HepG2 (cell line): ENCODE results near the gene QKI. TPM values are rescaled to one million over a fixed set of nuclear protein-coding genes. Genes with fewer than 3 reads are reported as not detected.

Experiments used
- ATAC-seq: fragments of 200-7000 bp; cut with Tn5 transposase; 3 replicates; pipeline ENCODE4 v1.9.1; 2020; ENCODE audit warnings: mild to moderate bottlenecking, moderate library complexity
- BruUV-seq: library from RNA; stranded (reverse); fragments of 400-500 nt; replicated peaks from 2 replicates; lab custom pipeline; 2021; lab: Mats Ljungman, UMichigan
- CTCF ChIA-PET: fragments of 300-600 bp; formaldehyde crosslinking; extraction: SDS; loops from one replicate; lab custom pipeline; 2021; ENCODE audit warnings: low total read pairs, inconsistent platforms, low intra/inter-chr PET ratio; lab: Yijun Ruan, JAX
- POLR2A ChIA-PET: fragments of 350-600 bp; sonication (Branson Sonifier 250); formaldehyde crosslinking; loops from one replicate; lab custom pipeline; 2020; ENCODE audit warnings: antibody characterized with exemption, inconsistent platforms; lab: Yijun Ruan, JAX
- DNase-seq: peaks from one replicate; pipeline ENCODE4 v3.0.0-alpha.2; 2015; ENCODE audit warnings: low spot score
- FAIRE-seq: peaks from 3 replicates; lab custom pipeline; 2011; peaks lifted over from hg19 to GRCh38; lab: Jason Lieb, UNC
- H2AFZ ChIP-seq: one replicate; pipeline ENCODE4 v1.6.1; 2011; ENCODE audit warnings: low read length, inconsistent platforms
- H3K27ac ChIP-seq: fragments of 300-600 bp; 3 replicates; pipeline ENCODE4 v1.8.0; 2011; ENCODE audit warnings: mixed run types, mild to moderate bottlenecking, mixed read lengths, low read length, inconsistent platforms; ENCODE audit not compliant: insufficient read depth; ENCODE audit errors: extremely low read length
- H3K27me3 ChIP-seq, 2 experiments: fragments of 200-600 bp in 1 of 2; 2 replicates in 1 of 2; 3 replicates in 1 of 2; pipeline versions ENCODE4 v1.6.0 to v1.8.0; 2011; ENCODE audit warnings: low read length in 2 of 2, mild to moderate bottlenecking in 2 of 2, moderate library complexity in 2 of 2, inconsistent platforms in 1 of 2; ENCODE audit not compliant: insufficient read depth in 2 of 2, control insufficient read depth in 1 of 2
- H3K36me3 ChIP-seq, 2 experiments: fragments of 200-600 bp in 1 of 2; replicated peaks in 1 of 2; 2 replicates in 1 of 2; 3 replicates in 1 of 2; pipeline versions ENCODE4 v1.5.1 to v1.8.0; 2011; ENCODE audit warnings: low read length in 2 of 2, inconsistent platforms in 1 of 2; ENCODE audit not compliant: insufficient read depth in 2 of 2, control insufficient read depth in 1 of 2
- H3K4me1 ChIP-seq: 2 replicates; pipeline ENCODE4 v1.5.1; 2012; ENCODE audit warnings: low read length, inconsistent platforms; ENCODE audit not compliant: insufficient read depth
- H3K4me2 ChIP-seq: 2 replicates; pipeline ENCODE4 v1.6.0; 2011; ENCODE audit warnings: low read depth, low read length, inconsistent platforms
- H3K4me3 ChIP-seq, 3 experiments: fragments of 200-600 bp in 1 of 3; sonication (generic), shearing (Covaris generic) in 1 of 3; replicated peaks in 1 of 3; 2 replicates each; pipeline ENCODE4 v1.5.1; 2011 to 2016; ENCODE audit warnings: low read length in 3 of 3, inconsistent platforms in 2 of 3, low read depth in 2 of 3, mild to moderate bottlenecking in 2 of 3, control low read depth in 1 of 3, mixed read lengths in 1 of 3; ENCODE audit not compliant: insufficient read depth in 1 of 3
- H3K79me2 ChIP-seq: one replicate; pipeline ENCODE4 v1.6.1; 2011; ENCODE audit warnings: low read length, inconsistent platforms; ENCODE audit not compliant: insufficient read depth
- H3K9ac ChIP-seq: 2 replicates; pipeline ENCODE4 v1.6.0; 2011; ENCODE audit warnings: mild to moderate bottlenecking, low read depth, low read length, inconsistent platforms; ENCODE audit not compliant: insufficient read depth
- H3K9me3 ChIP-seq: 2 replicates; pipeline ENCODE4 v1.5.1; 2012; ENCODE audit warnings: mild to moderate bottlenecking, low read length
- H4K20me1 ChIP-seq: 2 replicates; pipeline ENCODE4 v1.6.0; 2011; ENCODE audit warnings: inconsistent platforms, mild to moderate bottlenecking, low read length, moderate library complexity; ENCODE audit not compliant: insufficient read depth
- ARHGAP35 ChIP-seq: sonication (generic); formaldehyde crosslinking; IDR thresholded peaks from 2 replicates; pipeline ENCODE4 v1.9.0; 2022; ENCODE audit warnings: mild to moderate bottlenecking, inconsistent platforms, moderate library complexity, missing genetic modification reagents, borderline replicate concordance
- CEBPB ChIP-seq: IDR thresholded peaks from 2 replicates; pipeline ENCODE4 v1.6.1; 2011; ENCODE audit warnings: low read depth, low read length, improper control_type of control experiment, borderline replicate concordance
- FOSL2 ChIP-seq: sonication (generic); formaldehyde crosslinking; IDR thresholded peaks from 2 replicates; pipeline ENCODE4 v1.4.0; 2020; ENCODE audit warnings: missing genetic modification reagents
- NFE2L1 ChIP-seq: sonication (generic); formaldehyde crosslinking; IDR thresholded peaks from 2 replicates; pipeline ENCODE4 v1.4.0; 2020; ENCODE audit warnings: missing genetic modification reagents, mild to moderate bottlenecking, borderline replicate concordance
- RBM22 ChIP-seq: fragments of 200-400 bp; formaldehyde crosslinking; optimal IDR thresholded peaks from 2 replicates; pipeline ENCODE3; 2017; ENCODE audit warnings: mild to moderate bottlenecking, low read length, moderate library complexity
- SNAPC2 ChIP-seq: sonication (generic); formaldehyde crosslinking; IDR thresholded peaks from 2 replicates; pipeline ENCODE4 v1.8.1; 2022; ENCODE audit warnings: mild to moderate bottlenecking, missing genetic modification reagents
- SOX6 ChIP-seq, 2 experiments: fragments of 450-650 bp in 1 of 2; sonication (generic) in 1 of 2; formaldehyde crosslinking in 1 of 2; IDR thresholded peaks; 2 replicates each; pipeline versions ENCODE4 v1.4.0 to v1.6.1; 2017 to 2020; ENCODE audit warnings: antibody characterized with exemption in 1 of 2, mild to moderate bottlenecking in 1 of 2, missing genetic modification reagents in 1 of 2
- SP5 ChIP-seq: IDR thresholded peaks from 2 replicates; pipeline ENCODE4 v1.6.1; 2016; ENCODE audit warnings: low read depth, borderline replicate concordance
- TBP ChIP-seq: sonication (generic); formaldehyde crosslinking; IDR thresholded peaks from 2 replicates; pipeline ENCODE4 v1.5.0; 2020; ENCODE audit warnings: missing genetic modification reagents
- ZBTB7B ChIP-seq: sonication (generic); formaldehyde crosslinking; IDR thresholded peaks from 2 replicates; pipeline ENCODE4 v1.4.0; 2020; ENCODE audit warnings: missing genetic modification reagents
- ZNF24 ChIP-seq: fragments of 450-650 bp; IDR thresholded peaks from 2 replicates; pipeline ENCODE4 v1.6.1; 2017; ENCODE audit warnings: antibody characterized with exemption, mild to moderate bottlenecking
- ZNF777 ChIP-seq: sonication (generic); formaldehyde crosslinking; IDR thresholded peaks from 2 replicates; pipeline ENCODE4 v1.4.0; 2020; ENCODE audit warnings: missing genetic modification reagents
- ZNF816 ChIP-seq: sonication (generic); formaldehyde crosslinking; IDR thresholded peaks from 2 replicates; pipeline ENCODE4 v1.8.0; 2022; ENCODE audit warnings: missing genetic modification reagents, mild to moderate bottlenecking, borderline replicate concordance
- ZNF891 ChIP-seq: sonication (generic); formaldehyde crosslinking; IDR thresholded peaks from 2 replicates; pipeline ENCODE4 v1.5.0; 2020; ENCODE audit warnings: mild to moderate bottlenecking, missing genetic modification reagents
- WGBS: methylation state at CpG from one replicate; pipeline ENCODE4 v1.1.6; 2017; ENCODE audit warnings: low lambda C conversion rate; 5-methylcytosine and 5-hydroxymethylcytosine counted together
- in situ Hi-C: cut with HindIII; loops from 2 replicates; pipeline ENCODE4 v1.10.0; 2017; ENCODE audit warnings: low pct_unique_long_range_greater_than_20kb; ENCODE audit not compliant: extremely low pct_ligation_motif_present
- intact Hi-C: fragments of 100-400 bp; cut with micrococcal nuclease; formaldehyde crosslinking; loops from one replicate; pipeline ENCODE4 v1.10.0; 2022; ENCODE audit not compliant: unreplicated experiment
- polyA plus RNA-seq, 8 experiments: library from polyadenylated mRNA; depleted of rRNA in 3 of 8; stranded (reverse) in 7 of 8; unstranded in 1 of 8; fragments of >200 nt; fragmentation: Illumina TruSeq in 4 of 8; extraction: Trizol in 4 of 8; gene quantifications; 2 replicates each; pipeline versions ENCODE4 v1.2.1 to v1.2.3, GENCODE V29; 2011 to 2016; ENCODE audit warnings: low read depth in 4 of 8, missing spikeins in 1 of 8, mixed read lengths in 1 of 8; ENCODE audit not compliant: insufficient read depth in 1 of 8
- total RNA-seq, 5 experiments: library from RNA; depleted of rRNA; stranded (reverse); fragments of >200 nt; fragmentation: Illumina TruSeq; extraction: Trizol; gene quantifications; 2 replicates each; pipeline ENCODE4 v1.2.3, GENCODE V29; 2016; ENCODE audit warnings: low read depth in 1 of 5
- TF ChIP-seq, protein P1 (sequence below): sonication (generic); formaldehyde crosslinking; IDR thresholded peaks from 2 replicates; pipeline ENCODE4 v1.4.0; 2020; ENCODE audit warnings: missing genetic modification reagents
- TF ChIP-seq, protein P2 (sequence below): sonication (generic); formaldehyde crosslinking; IDR thresholded peaks from 2 replicates; pipeline ENCODE4 v1.4.0; 2020; ENCODE audit warnings: missing genetic modification reagents
- TF ChIP-seq, protein P3 (sequence below): sonication (generic); formaldehyde crosslinking; IDR thresholded peaks from 2 replicates; pipeline ENCODE4 v1.4.0; 2020; ENCODE audit warnings: missing genetic modification reagents

QKI gene
- total and polyA plus RNA-seq, 2 of the 13 experiments (the other 11 are each of a cell fraction or from before 2014, with no cell fraction given) = 136 to 137 TPM

DNA sequence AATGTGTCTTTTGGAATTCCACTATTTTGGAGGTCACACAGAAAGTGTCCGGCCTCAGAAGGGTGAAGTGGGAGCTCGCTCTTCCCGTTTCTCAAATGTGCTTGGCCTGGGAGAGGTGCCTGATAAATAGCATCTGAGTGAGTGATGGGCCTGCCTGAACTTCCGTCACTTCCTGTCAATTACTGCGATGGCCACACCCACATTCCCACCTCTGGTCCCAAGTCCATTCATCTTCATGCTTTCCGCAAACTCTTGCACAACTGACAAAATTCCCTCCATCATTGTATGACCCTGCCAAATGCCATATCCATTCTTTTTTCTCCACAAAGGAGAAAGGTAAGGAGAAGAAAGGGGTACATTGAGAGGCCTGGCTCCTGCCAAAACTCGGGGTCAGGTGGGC, 169.0 kb downstream of the QKI start (continued):
- TF ChIP-seq, protein P1, sequence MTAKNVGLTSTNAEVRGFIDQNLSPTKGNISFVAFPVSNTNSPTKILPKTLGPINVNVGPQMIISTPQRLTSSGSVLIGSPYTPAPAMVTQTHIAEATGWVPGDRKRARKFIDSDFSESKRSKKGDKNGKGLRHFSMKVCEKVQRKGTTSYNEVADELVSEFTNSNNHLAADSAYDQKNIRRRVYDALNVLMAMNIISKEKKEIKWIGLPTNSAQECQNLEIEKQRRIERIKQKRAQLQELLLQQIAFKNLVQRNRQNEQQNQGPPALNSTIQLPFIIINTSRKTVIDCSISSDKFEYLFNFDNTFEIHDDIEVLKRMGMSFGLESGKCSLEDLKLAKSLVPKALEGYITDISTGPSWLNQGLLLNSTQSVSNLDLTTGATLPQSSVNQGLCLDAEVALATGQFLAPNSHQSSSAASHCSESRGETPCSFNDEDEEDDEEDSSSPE (CRISPR knock-in tag) = no peak
- peak; percentile 84 for TF ChIP-seq CEBPB
- peak; percentile 59 for TF ChIP-seq RBM22
- TF ChIP-seq ARHGAP35 (CRISPR knock-in tag) = no peak
- no peak for TF ChIP-seq ZNF777 (CRISPR knock-in tag)
- no peak for TF ChIP-seq TBP (CRISPR knock-in tag)
- no peak for TF ChIP-seq SOX6 (IDR thresholded peaks at IDR 0.05)
- no peak for TF ChIP-seq SOX6 (CRISPR knock-in tag; IDR thresholded peaks at IDR 0.05)
- no peak for TF ChIP-seq NFE2L1 (CRISPR knock-in tag)
- TF ChIP-seq SP5 (CRISPR knock-in tag) = peak; percentile 28; the same call in 1 of the 2 replicates
- TF ChIP-seq ZNF24 = no peak

DNA sequence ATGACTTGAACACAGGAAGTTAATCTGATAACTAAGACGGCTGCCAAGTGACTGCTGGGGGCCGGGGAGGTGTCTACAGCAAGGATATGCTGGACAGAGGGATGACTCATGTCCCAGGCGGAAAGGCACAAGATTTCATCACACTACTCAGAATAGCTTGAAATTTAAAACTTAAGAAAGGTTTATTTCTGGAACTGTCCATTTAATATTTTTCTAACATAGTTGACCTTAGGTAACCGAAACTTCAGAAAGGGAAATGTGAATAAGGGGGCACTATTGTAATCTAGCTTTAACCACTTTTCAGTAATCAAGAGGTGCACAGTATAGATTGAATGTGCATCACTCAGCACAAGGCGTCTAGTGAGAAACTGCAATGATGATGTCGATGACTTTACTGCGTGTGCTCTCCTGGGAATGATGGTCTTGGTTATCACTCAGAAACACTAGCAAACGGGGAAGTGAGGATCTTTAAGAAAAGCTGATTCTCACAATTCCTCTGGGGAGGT, 171.5 kb downstream of the QKI start:
- WGBS = 47% methylated on average over 8 of the region's 8 CpGs
- TF ChIP-seq ZBTB7B (CRISPR knock-in tag) (no peak), ZNF816 (CRISPR knock-in tag) (no peak), SNAPC2 (no peak), ZNF891 (CRISPR knock-in tag) (no peak), FOSL2 (peak; percentile 82), CEBPB (0 out of 2 replicates have a peak, but pooled peaks have one; percentile 15)
- TF ChIP-seq, protein P2, sequence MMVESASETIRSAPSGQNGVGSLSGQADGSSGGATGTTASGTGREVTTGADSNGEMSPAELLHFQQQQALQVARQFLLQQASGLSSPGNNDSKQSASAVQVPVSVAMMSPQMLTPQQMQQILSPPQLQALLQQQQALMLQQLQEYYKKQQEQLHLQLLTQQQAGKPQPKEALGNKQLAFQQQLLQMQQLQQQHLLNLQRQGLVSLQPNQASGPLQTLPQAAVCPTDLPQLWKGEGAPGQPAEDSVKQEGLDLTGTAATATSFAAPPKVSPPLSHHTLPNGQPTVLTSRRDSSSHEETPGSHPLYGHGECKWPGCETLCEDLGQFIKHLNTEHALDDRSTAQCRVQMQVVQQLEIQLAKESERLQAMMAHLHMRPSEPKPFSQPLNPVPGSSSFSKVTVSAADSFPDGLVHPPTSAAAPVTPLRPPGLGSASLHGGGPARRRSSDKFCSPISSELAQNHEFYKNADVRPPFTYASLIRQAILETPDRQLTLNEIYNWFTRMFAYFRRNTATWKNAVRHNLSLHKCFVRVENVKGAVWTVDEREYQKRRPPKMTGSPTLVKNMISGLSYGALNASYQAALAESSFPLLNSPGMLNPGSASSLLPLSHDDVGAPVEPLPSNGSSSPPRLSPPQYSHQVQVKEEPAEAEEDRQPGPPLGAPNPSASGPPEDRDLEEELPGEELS (CRISPR knock-in tag) = no peak
- TF ChIP-seq, protein P3, sequence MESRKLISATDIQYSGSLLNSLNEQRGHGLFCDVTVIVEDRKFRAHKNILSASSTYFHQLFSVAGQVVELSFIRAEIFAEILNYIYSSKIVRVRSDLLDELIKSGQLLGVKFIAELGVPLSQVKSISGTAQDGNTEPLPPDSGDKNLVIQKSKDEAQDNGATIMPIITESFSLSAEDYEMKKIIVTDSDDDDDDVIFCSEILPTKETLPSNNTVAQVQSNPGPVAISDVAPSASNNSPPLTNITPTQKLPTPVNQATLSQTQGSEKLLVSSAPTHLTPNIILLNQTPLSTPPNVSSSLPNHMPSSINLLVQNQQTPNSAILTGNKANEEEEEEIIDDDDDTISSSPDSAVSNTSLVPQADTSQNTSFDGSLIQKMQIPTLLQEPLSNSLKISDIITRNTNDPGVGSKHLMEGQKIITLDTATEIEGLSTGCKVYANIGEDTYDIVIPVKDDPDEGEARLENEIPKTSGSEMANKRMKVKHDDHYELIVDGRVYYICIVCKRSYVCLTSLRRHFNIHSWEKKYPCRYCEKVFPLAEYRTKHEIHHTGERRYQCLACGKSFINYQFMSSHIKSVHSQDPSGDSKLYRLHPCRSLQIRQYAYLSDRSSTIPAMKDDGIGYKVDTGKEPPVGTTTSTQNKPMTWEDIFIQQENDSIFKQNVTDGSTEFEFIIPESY (CRISPR knock-in tag) = no peak
- BruUV-seq = no TSS peak
- H3K4me1 ChIP-seq = peaks cover 6% of the 10 kb centered on the region
- no peaks in the 10 kb centered on the region for H3K9me3 ChIP-seq
- no peaks in the 10 kb centered on the region for H3K79me2 ChIP-seq
- DNase-seq (no peak), ATAC-seq (peak; percentile 24; the same call in 2 of the 3 replicates), FAIRE-seq (no peak)
- no peaks in the 10 kb centered on the region for H3K27me3 ChIP-seq
- ChIA-PET POLR2A (no interaction called here), CTCF (no interaction called here)
- H3K4me3 ChIP-seq = no peak overlapping the region
- no peak overlapping the region for H2AFZ ChIP-seq
- intact Hi-C loops = no loop called here
- in situ Hi-C loops = no loop called here
- H3K9ac ChIP-seq = no peak overlapping the region
- H3K4me2 ChIP-seq = no peak overlapping the region
- no peaks in the 10 kb centered on the region for H4K20me1 ChIP-seq
- no peaks in the 10 kb centered on the region for H3K36me3 ChIP-seq
- H3K27ac ChIP-seq = no peak overlapping the region
